Activated CD4-positive, alpha-beta T cell treated with anti-CD3 and anti-CD28 coated beads, Interleukin-2, amount 50 U/mL, for 48 hours (primary cell): ENCODE measurements around the gene ATP5PD.
"Not testable (repeated sequence)": the region's sequence is repeated elsewhere in the genome, so short reads cannot be mapped to it uniquely, and the experiment has no call there.

Source experiments
- DNase-seq, 2 experiments: peaks; one replicate each; pipeline ENCODE4 v3.0.0-alpha.2; 2020

ATP5PD gene

GRCh38 chr17:75048249-75048878 is 1.6 kb upstream of the ATP5PD start:
- no peak for DNase-seq

GRCh38 chr17:75047398-75048098 is 779 bp upstream of the ATP5PD start:
- DNase-seq, result peak in 1 of 2 experiments; percentile 35

GRCh38 chr17:75045946-75046406 is 793 bp downstream of the ATP5PD start:
- DNase-seq, result peak in 1 of 2 experiments; percentile 50

- DNase-seq, result no peak
These were observed 2.1 kb downstream of the ATP5PD start for GRCh38 chr17:75044716-75045115.

- DNase-seq, result not testable (repeated sequence)
These were observed 3.0 kb downstream of the ATP5PD start for GRCh38 chr17:75043789-75044188.

GRCh38 chr17:75041656-75042280 is 5.0 kb downstream of the ATP5PD start:
- no peak for DNase-seq

GRCh38 chr17:75039238-75039637 is 7.5 kb downstream of the ATP5PD start:
- DNase-seq, result no peak

- DNase-seq, result peak; percentile 78 to 83
These were observed 10.0 kb downstream of the ATP5PD start for GRCh38 chr17:75036643-75037268.

- peak; percentile 97 to 98 for DNase-seq
These were observed 12.4 kb downstream of the ATP5PD start for GRCh38 chr17:75034236-75034908.

- peak; percentile 98 for DNase-seq
These were observed 13.2 kb downstream of the ATP5PD start for GRCh38 chr17:75033346-75034235.

GRCh38 chr17:75032720-75033280 is 14.0 kb downstream of the ATP5PD start:
- DNase-seq, result no peak

- DNase-seq, result peak; percentile 66 to 72
These were observed 14.6 kb downstream of the ATP5PD start for GRCh38 chr17:75031972-75032719.

GRCh38 chr17:75030161-75030560 is 16.6 kb downstream of the ATP5PD start:
- no peak for DNase-seq

- not testable (repeated sequence) for DNase-seq
These were observed 20.1 kb downstream of the ATP5PD start for GRCh38 chr17:75026650-75027049.

- DNase-seq, result not testable (repeated sequence)
These were observed 21.4 kb downstream of the ATP5PD start for GRCh38 chr17:75025398-75025734.

- DNase-seq, result peak; percentile 27 to 31
These were observed 21.9 kb downstream of the ATP5PD start for GRCh38 chr17:75024686-75025397.

- DNase-seq, result no peak
These were observed 26.2 kb downstream of the ATP5PD start for GRCh38 chr17:75020331-75021110.

- DNase-seq, result no peak
These were observed 27.1 kb downstream of the ATP5PD start for GRCh38 chr17:75019710-75020109.

- no peak for DNase-seq
These were observed 27.6 kb downstream of the ATP5PD start for GRCh38 chr17:75019146-75019545.
